HG03159 (cell line): Measurements from ENCODE around the gene MYH2.

Experiments used
- ATAC-seq: cut with Tn5 transposase; IDR thresholded peaks from one replicate; pipeline ENCODE4 v1.9.1; 2021; ENCODE audit warnings: mild to moderate bottlenecking, moderate library complexity; ENCODE audit not compliant: unreplicated experiment

MYH2 gene

DNA sequence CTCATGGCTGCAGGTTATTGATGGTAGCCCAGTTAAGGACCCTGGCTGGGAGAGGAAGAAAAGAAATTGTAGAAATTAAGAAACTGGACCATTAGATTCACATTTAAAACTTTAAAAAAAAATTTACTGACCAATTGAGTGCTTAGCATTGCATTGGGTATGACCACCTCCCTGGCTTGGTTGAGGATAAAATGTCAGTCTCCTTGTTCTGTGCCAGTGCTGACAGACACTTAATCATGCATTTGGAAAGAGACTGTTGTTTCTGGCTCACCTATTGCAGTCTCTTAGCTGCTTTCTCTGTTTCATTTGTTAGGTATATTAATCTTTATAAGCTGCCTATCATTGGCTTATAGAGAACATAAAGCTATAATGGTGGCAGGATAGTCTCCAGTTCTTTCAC is 32.8 kb downstream of the MYH2 start:
- ATAC-seq = no peak

DNA sequence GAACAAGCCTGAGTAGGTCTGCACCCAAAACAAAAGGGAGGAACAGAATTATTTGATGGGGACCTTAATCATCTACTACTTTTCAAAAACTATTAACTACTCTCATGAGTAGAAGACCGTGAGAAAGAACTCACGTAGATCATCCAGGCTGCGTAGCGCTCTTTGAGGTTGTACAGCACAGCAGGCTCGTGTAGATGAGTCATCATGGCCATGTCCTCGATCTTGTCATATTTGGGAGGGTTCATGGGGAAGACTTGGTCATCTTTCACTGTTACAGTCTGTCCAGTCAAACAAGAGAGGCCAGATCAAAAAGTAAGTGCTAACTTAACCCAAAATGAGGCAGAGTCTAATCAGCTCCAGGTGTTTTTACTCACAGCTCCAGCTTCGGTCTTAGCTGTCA is 33.4 kb downstream of the MYH2 start:
- no peak for ATAC-seq

DNA sequence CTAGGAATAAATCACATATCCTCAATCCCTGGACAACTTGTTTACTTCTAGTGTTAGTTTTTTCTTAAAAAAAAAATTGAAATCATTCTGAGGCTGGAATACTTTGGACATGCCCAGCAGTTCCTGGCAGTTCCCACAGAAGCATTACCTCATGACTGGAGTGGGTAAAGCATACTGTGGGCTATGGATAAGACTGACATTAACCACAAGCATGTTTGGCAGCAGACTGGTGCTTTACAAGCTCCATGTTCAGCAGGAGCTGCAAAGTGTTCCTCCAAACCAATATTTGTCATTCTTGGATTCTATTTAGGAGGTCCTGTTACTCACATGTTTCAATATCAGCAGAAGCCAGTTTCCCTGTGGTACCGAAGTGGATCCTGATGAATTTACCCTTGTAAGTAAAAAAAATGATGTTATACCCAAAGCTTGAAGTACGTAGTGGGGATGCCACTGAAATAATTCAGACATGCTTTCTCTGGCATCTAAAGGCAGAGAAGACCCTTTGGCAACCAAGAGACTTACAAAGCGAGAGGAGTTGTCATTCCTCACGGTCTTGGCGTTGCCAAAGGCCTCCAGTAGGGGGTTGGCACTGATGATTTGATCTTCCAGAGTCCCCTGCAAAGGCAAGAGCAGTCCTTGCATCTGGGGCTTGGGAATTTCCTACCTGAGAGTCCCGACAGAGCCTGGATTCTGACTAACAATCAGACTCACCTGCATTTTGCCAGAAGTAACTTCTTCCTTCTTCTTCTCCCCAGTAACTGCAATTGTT is 36.0 kb downstream of the MYH2 start:
- no peak for ATAC-seq

DNA sequence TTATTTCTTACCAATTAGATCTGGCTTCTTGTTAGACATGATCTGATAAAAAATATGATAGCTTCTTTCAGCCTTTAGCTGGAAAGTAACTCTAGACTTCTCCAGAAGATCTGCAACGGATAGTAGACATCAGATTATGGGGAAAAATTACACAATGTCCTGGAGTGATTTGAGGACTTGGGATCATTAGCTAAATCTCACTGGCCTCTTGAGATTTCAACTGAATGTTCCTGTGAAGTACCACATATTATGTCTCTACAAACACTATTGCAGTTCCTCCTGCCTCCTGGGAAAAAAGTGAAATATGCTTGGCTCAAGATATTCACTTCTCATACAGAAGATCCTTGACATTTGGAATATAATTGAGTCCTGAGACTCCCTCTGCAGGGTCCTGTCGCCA is 36.6 kb downstream of the MYH2 start:
- no peak for ATAC-seq

DNA sequence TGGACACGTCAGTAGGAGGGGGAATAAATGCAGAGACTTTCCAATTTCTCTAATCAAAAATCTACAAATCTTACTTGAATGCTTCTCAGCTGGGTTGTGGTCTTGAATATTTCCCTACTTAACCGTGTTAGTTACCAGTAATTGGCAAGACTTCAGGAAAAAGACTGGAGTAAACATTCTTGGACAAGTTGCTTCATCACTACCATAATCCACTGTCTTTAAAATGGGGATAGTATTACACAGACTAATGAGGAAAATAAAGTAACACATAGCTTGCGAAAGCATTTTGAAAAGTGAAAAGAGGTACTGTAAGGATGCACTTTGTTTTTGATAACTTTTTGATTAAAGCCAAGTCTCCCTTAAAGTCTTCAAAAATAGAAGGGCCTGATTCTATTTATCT is 49.5 kb downstream of the MYH2 start:
- ATAC-seq = no peak

DNA sequence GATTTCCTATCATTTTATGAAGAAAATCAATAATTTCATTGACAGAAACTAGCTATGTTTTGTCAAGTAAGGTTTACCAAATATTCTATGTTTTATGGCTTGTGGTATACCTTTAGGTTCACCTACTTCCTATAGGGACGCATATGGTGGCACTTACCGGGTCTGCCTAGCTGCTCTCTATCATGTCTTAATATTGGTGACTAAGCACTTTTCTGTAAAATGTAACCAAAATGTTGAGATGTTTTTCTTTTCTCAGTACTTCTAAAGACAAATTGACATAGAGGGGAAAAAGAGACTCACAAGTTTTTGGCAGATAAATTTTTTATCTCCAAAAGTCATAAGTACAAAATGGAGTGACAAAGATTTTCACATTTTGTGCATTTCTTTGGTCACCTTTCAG is 57.5 kb downstream of the MYH2 start:
- ATAC-seq = no peak

DNA sequence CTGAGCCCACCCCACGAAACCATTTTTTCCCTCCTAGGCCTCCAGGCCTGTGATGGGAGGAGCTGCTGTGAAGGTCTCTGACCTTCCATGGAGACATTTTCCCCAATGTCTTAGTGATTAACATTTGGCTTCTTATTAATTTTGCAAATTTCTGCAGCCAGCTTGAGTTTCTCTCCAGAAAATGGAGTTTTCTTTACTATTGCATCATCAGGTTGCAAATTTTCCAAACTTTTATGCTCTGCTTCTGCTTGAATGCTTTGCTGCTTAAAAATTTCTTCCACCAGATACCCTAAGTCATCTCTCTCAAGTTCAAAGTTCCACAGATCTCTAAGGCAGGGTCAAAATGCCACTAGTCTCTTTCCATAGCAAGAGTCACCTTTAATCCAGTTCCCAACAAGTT is 67.2 kb downstream of the MYH2 start:
- ATAC-seq = no peak

DNA sequence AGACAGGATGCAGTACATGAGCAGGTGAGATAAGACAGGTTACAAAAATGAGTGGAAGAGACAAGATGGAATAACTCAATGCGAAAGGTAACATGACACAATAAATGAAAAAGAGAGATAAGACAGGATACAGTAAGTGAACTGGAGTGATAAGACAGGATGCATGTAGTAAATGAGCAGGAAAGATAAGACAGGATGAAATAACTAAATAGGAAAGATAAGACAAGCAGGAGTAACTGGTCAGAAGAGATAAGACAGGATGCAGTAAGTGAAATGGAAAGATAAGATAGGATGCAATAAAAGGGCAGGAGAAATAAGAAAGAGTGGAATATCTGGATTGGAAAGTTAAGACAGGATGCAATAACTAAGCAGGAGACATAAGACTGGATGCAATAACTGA is 71.8 kb downstream of the MYH2 start:
- no peak for ATAC-seq

DNA sequence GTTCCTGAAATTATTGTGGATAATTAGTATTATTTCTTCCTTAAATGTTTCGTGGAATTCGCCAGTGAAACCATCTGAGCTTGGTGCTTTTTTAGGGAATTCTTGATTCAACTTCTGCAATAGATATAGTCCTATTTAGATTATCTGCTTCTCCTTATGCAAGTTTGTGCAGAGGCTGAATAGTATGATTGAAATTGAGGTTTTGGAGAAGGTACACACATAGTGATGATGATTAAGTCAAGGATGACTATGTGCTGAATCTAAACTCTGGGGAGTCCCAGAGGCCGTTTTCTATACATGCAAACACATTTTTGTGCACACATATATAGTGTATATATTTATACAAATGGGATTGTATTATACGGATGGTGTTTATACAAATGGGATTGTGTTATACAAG is 74.9 kb downstream of the MYH2 start:
- no peak for ATAC-seq

DNA sequence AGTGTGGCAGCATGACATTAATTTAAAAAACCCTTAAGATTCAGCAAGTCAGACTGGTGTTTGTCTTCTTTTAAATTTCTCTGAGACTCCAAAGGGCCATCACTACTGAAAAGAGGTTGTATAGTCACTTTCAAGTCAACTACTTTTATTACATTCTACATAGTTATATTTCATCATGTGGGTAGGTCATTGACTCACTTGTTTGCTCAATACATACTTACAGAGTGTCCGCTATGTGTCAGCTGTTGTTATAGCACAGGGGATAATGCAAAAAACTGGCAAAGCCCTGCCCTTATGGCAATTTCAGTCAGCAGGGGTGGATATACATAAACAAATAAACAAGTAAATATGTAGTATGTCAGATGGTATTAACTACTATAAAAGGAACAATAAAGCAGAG is 77.6 kb downstream of the MYH2 start:
- ATAC-seq = no peak
